OCI-LY3 (cell line): Measurements from ENCODE around the gene RIMKLA.

Experiments
- H2AFZ ChIP-seq: fragments of 200-600, 300-600 bp; shearing (Covaris generic); 2 replicates; pipeline ENCODE4 v1.6.0; 2014; ENCODE audit warnings: antibody characterized with exemption, low read depth, low read length
- H3K27ac ChIP-seq: fragments of 200-600, 300-600 bp; sonication (generic); 2 replicates; pipeline ENCODE4 v1.5.1; 2014; ENCODE audit warnings: mild to moderate bottlenecking, low read length, moderate library complexity, mixed read lengths
- H3K27me3 ChIP-seq: fragments of 200-600, 300-600 bp; sonication (generic); 2 replicates; pipeline ENCODE4 v1.6.1; 2014; ENCODE audit warnings: low read depth, low read length, mixed read lengths
- H3K36me3 ChIP-seq: fragments of 200-600, 300-600 bp; sonication (generic); replicated peaks from 2 replicates; pipeline ENCODE3; 2014; ENCODE audit warnings: low read depth, low read length, mixed read lengths
- H3K4me1 ChIP-seq: fragments of 300-600, 200-600 bp; sonication (generic); 2 replicates; pipeline ENCODE4 v1.6.1; 2014; ENCODE audit warnings: low read length, mixed read lengths
- H3K4me2 ChIP-seq: fragments of 200-600, 300-600 bp; sonication (generic); 2 replicates; pipeline ENCODE4 v1.6.1; 2014; ENCODE audit warnings: low read length, mixed read lengths
- H3K4me3 ChIP-seq: fragments of 300-600, 200-600 bp; sonication (generic); 2 replicates; pipeline ENCODE4 v1.5.1; 2014; ENCODE audit warnings: antibody characterized with exemption, mild to moderate bottlenecking, low read length, moderate library complexity
- H3K79me2 ChIP-seq: fragments of 300-600, 200-600 bp; shearing (Covaris generic); 2 replicates; pipeline ENCODE4 v1.6.1; 2014; ENCODE audit warnings: mild to moderate bottlenecking, low read length, mixed read lengths
- H3K9ac ChIP-seq: fragments of 300-600, 200-600 bp; shearing (Covaris generic); 2 replicates; pipeline ENCODE4 v1.6.0; 2014; ENCODE audit warnings: mild to moderate bottlenecking, low read length, moderate library complexity
- H3K9me3 ChIP-seq: fragments of 200-600, 300-600 bp; shearing (Covaris generic); 2 replicates; pipeline ENCODE4 v1.6.1; 2014; ENCODE audit warnings: low read length, mixed read lengths; ENCODE audit not compliant: insufficient read depth
- H4K20me1 ChIP-seq: fragments of 200-600, 300-600 bp; sonication (generic); 2 replicates; pipeline ENCODE4 v1.6.1; 2016; ENCODE audit warnings: low read length, mixed read lengths; ENCODE audit not compliant: insufficient read depth
- EZH2phosphoT487 ChIP-seq: fragments of 200-600 bp; shearing (Covaris generic); IDR thresholded peaks from 2 replicates; pipeline ENCODE4 v1.6.1; 2018; ENCODE audit warnings: antibody characterized with exemption, mixed run types, low read depth
- TF ChIP-seq, protein P1 (sequence below): fragments of 200-600, 300-600 bp; sonication (generic); IDR thresholded peaks from 2 replicates; pipeline ENCODE4 v1.5.1; 2014; ENCODE audit warnings: antibody characterized with exemption, low read length, low read depth

Gene RIMKLA

DNA sequence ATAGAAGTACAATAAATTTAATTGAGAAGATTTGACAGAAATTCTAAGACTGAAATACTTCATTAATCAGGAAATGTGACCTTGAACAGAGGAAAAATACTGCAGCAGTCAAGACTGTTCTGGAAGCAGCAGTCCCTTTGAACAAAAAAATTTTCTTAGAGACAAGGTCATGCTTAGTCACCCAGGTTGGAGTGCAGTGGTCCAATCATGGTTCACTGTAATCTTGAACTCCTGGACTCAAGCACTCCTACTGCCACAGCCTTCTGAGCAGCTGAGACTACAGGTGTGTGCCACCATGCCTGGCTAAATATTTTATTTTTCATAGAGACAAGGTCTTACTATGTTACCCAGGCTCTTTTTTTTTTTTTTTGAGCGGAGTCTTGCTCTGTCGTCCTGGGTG, 80.6 kb downstream of the RIMKLA start:
- H3K36me3 ChIP-seq = peaks cover 23% of the 10 kb centered on the region
- TF ChIP-seq, protein P1, sequence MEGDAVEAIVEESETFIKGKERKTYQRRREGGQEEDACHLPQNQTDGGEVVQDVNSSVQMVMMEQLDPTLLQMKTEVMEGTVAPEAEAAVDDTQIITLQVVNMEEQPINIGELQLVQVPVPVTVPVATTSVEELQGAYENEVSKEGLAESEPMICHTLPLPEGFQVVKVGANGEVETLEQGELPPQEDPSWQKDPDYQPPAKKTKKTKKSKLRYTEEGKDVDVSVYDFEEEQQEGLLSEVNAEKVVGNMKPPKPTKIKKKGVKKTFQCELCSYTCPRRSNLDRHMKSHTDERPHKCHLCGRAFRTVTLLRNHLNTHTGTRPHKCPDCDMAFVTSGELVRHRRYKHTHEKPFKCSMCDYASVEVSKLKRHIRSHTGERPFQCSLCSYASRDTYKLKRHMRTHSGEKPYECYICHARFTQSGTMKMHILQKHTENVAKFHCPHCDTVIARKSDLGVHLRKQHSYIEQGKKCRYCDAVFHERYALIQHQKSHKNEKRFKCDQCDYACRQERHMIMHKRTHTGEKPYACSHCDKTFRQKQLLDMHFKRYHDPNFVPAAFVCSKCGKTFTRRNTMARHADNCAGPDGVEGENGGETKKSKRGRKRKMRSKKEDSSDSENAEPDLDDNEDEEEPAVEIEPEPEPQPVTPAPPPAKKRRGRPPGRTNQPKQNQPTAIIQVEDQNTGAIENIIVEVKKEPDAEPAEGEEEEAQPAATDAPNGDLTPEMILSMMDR = no peak
- TF ChIP-seq EZH2phosphoT487 = no peak
- no peak overlapping the region for H2AFZ ChIP-seq
- no peak overlapping the region for H3K9ac ChIP-seq
- H3K4me2 ChIP-seq = no peak overlapping the region
- peaks cover 10% of the 10 kb centered on the region for H3K4me1 ChIP-seq
- no peaks in the 10 kb centered on the region for H3K27me3 ChIP-seq
- peaks cover 16% of the 10 kb centered on the region for H3K79me2 ChIP-seq
- H3K4me3 ChIP-seq = no peak overlapping the region
- no peaks in the 10 kb centered on the region for H4K20me1 ChIP-seq
- no peak overlapping the region for H3K27ac ChIP-seq
- no peaks in the 10 kb centered on the region for H3K9me3 ChIP-seq

DNA sequence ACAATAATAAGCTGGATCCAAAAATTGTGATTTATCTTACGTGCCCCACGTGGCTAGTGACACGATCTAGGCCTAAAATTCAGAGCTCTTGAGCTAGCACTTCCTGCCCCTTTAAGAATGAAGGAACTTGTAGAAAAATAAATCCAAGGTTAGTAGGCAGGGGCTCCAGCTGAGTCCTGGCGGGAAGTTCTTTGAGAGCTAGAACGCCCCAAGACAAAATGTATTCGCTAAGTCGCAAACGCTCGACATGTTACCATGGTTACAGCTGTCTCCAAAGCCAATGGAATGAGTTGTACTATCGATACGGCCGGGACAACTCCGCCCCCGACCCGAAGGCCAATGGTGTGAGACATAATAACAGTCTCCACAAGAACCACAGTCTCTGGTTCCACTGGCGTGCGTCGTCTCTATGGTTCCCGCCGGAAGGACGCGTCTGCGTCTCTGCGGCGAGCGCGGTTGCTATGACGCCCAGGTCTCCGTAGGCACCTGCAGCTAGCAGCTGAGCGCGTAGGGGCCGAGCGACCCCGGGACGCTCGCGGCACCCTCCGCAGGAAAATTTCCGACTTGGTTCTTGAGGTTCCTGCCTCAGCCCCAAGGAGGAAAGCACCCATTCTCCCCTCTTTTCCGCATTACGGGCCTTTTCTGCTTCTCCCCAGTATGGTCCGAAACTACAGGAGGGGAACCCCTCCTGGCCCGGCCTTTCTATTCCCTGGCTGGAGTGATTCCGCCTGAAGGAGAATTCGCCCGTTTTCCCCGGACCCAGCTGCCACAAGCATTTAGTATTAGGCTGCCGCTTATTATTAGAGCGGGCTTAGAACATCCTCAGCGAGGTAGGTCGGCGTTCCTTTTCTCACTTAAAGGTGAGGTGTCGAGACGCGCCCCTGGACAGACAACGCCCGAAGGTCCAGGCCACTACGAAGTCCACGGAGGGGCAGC, 82.5 kb downstream of the RIMKLA start, which contains the start of gene CCDC30:
Gene CCDC30 (plus strand): TSS at position 459 of the 936 bp plus-strand sequence. CDS start 17,266 bp downstream, outside the sequence.
- peak within 1 kb of the TSS; percentile 31; the same call in 1 of the 2 replicates for H2AFZ ChIP-seq
- peaks cover 20% of the 10 kb centered on the region for H3K36me3 ChIP-seq
- H3K27ac ChIP-seq = no peak within 1 kb of the TSS
- H3K79me2 ChIP-seq = peaks cover 1% of the 10 kb centered on the region; the same call in 1 of the 2 replicates
- no peaks in the 10 kb centered on the region for H4K20me1 ChIP-seq
- no peaks in the 10 kb centered on the region for H3K9me3 ChIP-seq
- H3K4me2 ChIP-seq = peak within 1 kb of the TSS; percentile 78
- H3K4me3 ChIP-seq = peak within 1 kb of the TSS; percentile 76
- H3K4me1 ChIP-seq = peaks cover 5% of the 10 kb centered on the region; the same call in 1 of the 2 replicates
- H3K9ac ChIP-seq = no peak within 1 kb of the TSS
- H3K27me3 ChIP-seq = no peaks in the 10 kb centered on the region
- TF ChIP-seq, protein P1 = no peak
- no peak for TF ChIP-seq EZH2phosphoT487

DNA sequence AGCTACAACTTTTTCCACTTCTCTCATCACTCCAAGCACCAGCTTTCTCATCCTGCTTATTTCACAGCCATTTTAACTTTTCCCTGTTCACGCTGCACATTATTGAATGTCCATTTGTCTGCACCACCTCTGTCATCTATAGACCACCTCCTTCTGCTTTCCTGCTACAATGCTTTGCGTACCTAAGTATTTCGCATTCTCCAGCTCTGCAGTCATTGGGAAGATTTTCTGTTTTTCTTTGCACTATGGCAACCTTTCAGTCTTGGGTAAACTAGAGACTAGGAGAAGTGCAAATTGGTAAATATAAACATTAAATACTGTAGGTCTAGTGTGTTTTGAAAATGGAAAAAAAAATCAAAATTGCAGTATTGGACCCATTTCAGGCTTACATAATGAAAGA, 83.3 kb downstream of the RIMKLA start:
- no peaks in the 10 kb centered on the region for H3K27me3 ChIP-seq
- no peaks in the 10 kb centered on the region for H4K20me1 ChIP-seq
- peak overlapping the region; percentile 78 for H3K4me2 ChIP-seq
- peaks cover 5% of the 10 kb centered on the region; the same call in 1 of the 2 replicates for H3K4me1 ChIP-seq
- H3K9me3 ChIP-seq = no peaks in the 10 kb centered on the region
- H3K9ac ChIP-seq = no peak overlapping the region
- H3K27ac ChIP-seq = no peak overlapping the region
- no peak overlapping the region for H2AFZ ChIP-seq
- no peaks in the 10 kb centered on the region for H3K79me2 ChIP-seq
- peak overlapping the region; percentile 76; the same call in 1 of the 2 replicates for H3K4me3 ChIP-seq
- peaks cover 12% of the 10 kb centered on the region for H3K36me3 ChIP-seq
- TF ChIP-seq, protein P1 = no peak
- no peak for TF ChIP-seq EZH2phosphoT487

DNA sequence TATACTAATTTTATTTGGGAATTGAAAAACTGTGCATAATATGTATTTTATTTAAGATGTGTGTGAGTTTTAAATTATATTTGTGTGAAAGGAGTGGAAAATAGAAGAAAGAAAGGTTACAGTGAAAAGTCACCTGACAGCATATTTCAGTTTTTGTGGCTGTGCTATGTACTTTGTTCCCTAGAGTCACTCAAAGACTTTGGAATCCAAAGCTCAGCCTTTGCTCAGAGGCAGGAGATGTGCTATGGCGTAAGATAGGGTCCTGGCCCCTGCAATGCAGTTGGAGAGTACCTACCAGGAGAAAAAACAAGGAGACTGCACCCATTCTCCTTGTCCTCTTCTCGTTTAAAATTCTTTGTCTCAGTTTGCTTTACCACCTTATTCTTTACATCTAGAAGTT, 85.4 kb downstream of the RIMKLA start:
- Histone ChIP-seq H3K4me3 (no peak overlapping the region), H3K9ac (no peak overlapping the region), H3K36me3 (peaks cover 3% of the 10 kb centered on the region), H3K9me3 (no peaks in the 10 kb centered on the region), H2AFZ (no peak overlapping the region), H3K27me3 (no peaks in the 10 kb centered on the region), H3K27ac (no peak overlapping the region), H3K79me2 (no peaks in the 10 kb centered on the region), H3K4me1 (peaks cover 17% of the 10 kb centered on the region), H3K4me2 (no peak overlapping the region), H4K20me1 (no peaks in the 10 kb centered on the region)
- no peak for TF ChIP-seq EZH2phosphoT487
- TF ChIP-seq, protein P1 = no peak
